ENCODE measurements around the gene HDAC4. TPM values are rescaled to one million over a fixed set of nuclear protein-coding genes. Genes with fewer than 3 reads are reported as not detected.

Gene HDAC4
- total RNA-seq, 2 experiments from 2014 or later = 64.8 to 67.4 TPM

GRCh38 chr2:239269916-239270315, 130.9 kb downstream of the HDAC4 start:
- no peak overlapping the region for H3K4me3 Mint-ChIP-seq
- H3K4me1 Mint-ChIP-seq = peaks cover 92% of the 10 kb centered on the region
- H3K27ac Mint-ChIP-seq = no peak overlapping the region
- POLR2A ChIA-PET = interaction anchor here (0.8 to 5.9 kb wide), 4 partner anchors 23 to 131 kb away, joined by 3 to 43 read pairs (median 4); partner anchors contain the start of gene HDAC4
- CTCF ChIA-PET = interaction anchor here (1.5 kb wide), 1 partner anchor 24 kb away, joined by 3 read pairs; no protein-coding TSS in a partner anchor
- peaks cover 50% of the 10 kb centered on the region for H3K36me3 Mint-ChIP-seq (ENCODE audit: low read depth)
- peaks cover 16% of the 10 kb centered on the region for H3K27me3 Mint-ChIP-seq
- no peak for DNase-seq
- no peaks in the 10 kb centered on the region for H3K9me3 Mint-ChIP-seq

DNA sequence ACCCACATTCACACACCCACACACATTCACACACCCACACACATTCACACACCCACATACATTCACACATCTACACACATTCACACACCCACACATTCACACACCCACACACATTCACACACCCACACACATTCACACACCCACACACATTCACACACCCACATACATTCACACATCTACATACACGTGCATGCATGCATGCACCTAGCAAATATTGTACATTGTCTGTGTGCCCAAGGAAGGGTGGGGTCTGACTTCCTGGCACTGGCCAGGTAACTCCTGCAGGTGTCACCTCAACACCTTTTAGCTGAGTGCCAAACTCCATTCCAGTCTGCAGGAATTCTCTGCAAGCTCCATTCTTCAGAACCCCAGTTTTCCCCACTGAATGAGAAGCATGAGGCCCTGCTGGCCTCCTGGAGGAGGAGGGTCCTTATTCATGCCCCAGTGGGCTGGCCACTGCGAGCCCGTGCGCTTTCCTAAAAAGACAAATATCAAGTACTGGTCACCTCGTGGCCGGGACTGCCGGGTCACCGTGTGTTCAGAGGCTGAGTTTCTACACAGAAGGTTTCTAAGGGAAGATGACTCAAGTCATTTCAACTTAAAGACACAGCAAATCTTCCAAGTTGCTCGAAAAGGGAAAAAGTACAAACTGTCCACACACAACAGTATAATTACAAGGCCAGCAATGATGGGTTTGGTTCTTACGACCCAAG, 131.5 kb downstream of the HDAC4 start:
- peaks cover 50% of the 10 kb centered on the region for H3K36me3 Mint-ChIP-seq (ENCODE audit: low read depth)
- no peaks in the 10 kb centered on the region for H3K9me3 Mint-ChIP-seq
- no peak overlapping the region for H3K4me3 Mint-ChIP-seq
- peaks cover 16% of the 10 kb centered on the region for H3K27me3 Mint-ChIP-seq
- DNase-seq = no peak
- peak overlapping the region; percentile 52 for H3K27ac Mint-ChIP-seq
- POLR2A ChIA-PET = interaction anchor here (0.9 to 5.9 kb wide), 6 partner anchors 11 to 133 kb away, joined by 3 to 46 read pairs (median 5); partner anchors contain the start of gene HDAC4
- CTCF ChIA-PET = interaction anchor here (1.5 kb wide), 1 partner anchor 25 kb away, joined by 3 read pairs; no protein-coding TSS in a partner anchor
- H3K4me1 Mint-ChIP-seq = peaks cover 92% of the 10 kb centered on the region

DNA sequence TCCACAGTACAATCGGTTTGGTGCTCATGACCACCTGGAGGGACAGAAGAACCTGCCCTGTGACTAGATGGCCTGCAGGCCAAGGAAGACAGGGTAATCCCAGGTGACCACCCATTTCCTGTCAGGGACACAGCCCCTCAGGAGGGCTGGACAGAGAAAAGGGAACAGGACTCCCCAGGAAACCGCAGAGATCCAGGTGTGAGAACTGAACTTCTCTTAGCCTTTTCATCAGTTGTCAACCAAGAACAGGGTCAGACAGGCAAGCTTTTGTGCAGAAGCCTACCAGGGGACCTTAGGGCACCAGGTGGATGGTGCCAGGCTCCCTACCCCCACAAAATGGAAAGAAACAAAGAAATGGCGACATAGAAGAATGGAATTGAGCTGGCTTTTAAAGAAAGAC, 132.3 kb downstream of the HDAC4 start:
- DNase-seq = no peak
- CTCF ChIA-PET = interaction anchor here (0.6 to 2.3 kb wide), 5 partner anchors 11 to 113 kb away, joined by 3 to 15 read pairs (median 5); no protein-coding TSS in a partner anchor
- POLR2A ChIA-PET = interaction anchor here (0.9 to 5.9 kb wide), 9 partner anchors 9 to 134 kb away, joined by 3 to 46 read pairs (median 8); partner anchors contain the start of gene HDAC4
- peaks cover 50% of the 10 kb centered on the region for H3K36me3 Mint-ChIP-seq (ENCODE audit: low read depth)
- no peaks in the 10 kb centered on the region for H3K9me3 Mint-ChIP-seq
- H3K4me3 Mint-ChIP-seq = peak overlapping the region; percentile 5
- peaks cover 91% of the 10 kb centered on the region for H3K4me1 Mint-ChIP-seq
- peak overlapping the region; percentile 97 for H3K27ac Mint-ChIP-seq
- H3K27me3 Mint-ChIP-seq = peaks cover 16% of the 10 kb centered on the region

GRCh38 chr2:239268082-239268481, 132.7 kb downstream of the HDAC4 start:
- ChIA-PET POLR2A (interaction anchor here (0.8 to 5.9 kb wide), 22 partner anchors 8 to 134 kb away, joined by 3 to 52 read pairs (median 14); partner anchors contain the start of gene HDAC4), CTCF (interaction anchor here (0.6 to 2.6 kb wide), 18 partner anchors 8 to 293 kb away, joined by 3 to 18 read pairs (median 5); partner anchors contain the start of gene HDAC4)
- peaks cover 17% of the 10 kb centered on the region for H3K27me3 Mint-ChIP-seq
- H3K9me3 Mint-ChIP-seq = no peaks in the 10 kb centered on the region
- H3K36me3 Mint-ChIP-seq (ENCODE audit: low read depth) = peaks cover 48% of the 10 kb centered on the region
- DNase-seq = no peak
- peak overlapping the region; percentile 5 for H3K4me3 Mint-ChIP-seq
- peak overlapping the region; percentile 97 for H3K27ac Mint-ChIP-seq
- H3K4me1 Mint-ChIP-seq = peaks cover 90% of the 10 kb centered on the region

- Mint-ChIP-seq H3K9me3 (no peaks in the 10 kb centered on the region), H3K4me1 (peaks cover 88% of the 10 kb centered on the region), H3K27ac (peak overlapping the region; percentile 97), H3K27me3 (peaks cover 11% of the 10 kb centered on the region), H3K4me3 (peak overlapping the region; percentile 97), H3K36me3 (ENCODE audit: low read depth) (peaks cover 46% of the 10 kb centered on the region)
- ChIA-PET CTCF (interaction anchor here (0.6 to 2.6 kb wide), 24 partner anchors 9 to 294 kb away, joined by 3 to 18 read pairs (median 4); partner anchors contain the start of gene HDAC4), POLR2A (interaction anchor here (0.8 to 5.9 kb wide), 24 partner anchors 8 to 135 kb away, joined by 3 to 52 read pairs (median 12); partner anchors contain the start of gene HDAC4)
- DNase-seq = peak; percentile 96
Observed at GRCh38 chr2:239267288-239267951, 133.4 kb downstream of the HDAC4 start.

DNA sequence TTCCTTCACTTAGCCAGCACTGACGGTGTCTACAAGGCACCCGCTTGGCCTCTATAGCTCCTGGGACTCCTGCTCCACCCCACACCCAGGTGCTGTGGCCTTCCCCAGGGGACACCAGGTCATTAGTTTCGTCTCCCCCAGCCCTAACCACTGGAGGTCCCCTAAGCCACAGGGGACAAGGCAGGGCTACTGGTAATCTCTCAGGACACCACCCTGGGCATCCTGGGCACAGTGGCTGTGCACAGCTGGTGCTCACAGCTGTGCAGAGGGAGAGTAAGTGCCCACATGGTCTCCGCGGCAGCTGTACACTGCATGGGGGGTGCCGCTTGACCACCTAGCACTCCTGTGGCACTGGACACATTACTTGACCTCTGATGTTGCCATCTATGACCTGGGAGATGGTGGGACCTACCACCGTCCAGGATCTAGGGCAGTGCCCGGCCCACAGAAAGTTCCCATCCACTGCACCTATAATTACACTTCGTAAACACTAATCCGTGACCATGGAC, 134.0 kb downstream of the HDAC4 start:
- peaks cover 50% of the 10 kb centered on the region for H3K36me3 Mint-ChIP-seq (ENCODE audit: low read depth)
- H3K27me3 Mint-ChIP-seq = peaks cover 11% of the 10 kb centered on the region
- POLR2A ChIA-PET = interaction anchor here (1.1 to 5.9 kb wide), 23 partner anchors 7 to 135 kb away, joined by 3 to 52 read pairs (median 13); partner anchors contain the start of gene HDAC4
- H3K27ac Mint-ChIP-seq = peak overlapping the region; percentile 97
- H3K4me1 Mint-ChIP-seq = peaks cover 85% of the 10 kb centered on the region
- CTCF ChIA-PET = interaction anchor here (0.6 to 2.6 kb wide), 21 partner anchors 9 to 134 kb away, joined by 3 to 18 read pairs (median 5); partner anchors contain the start of gene HDAC4
- peak overlapping the region; percentile 97 for H3K4me3 Mint-ChIP-seq
- DNase-seq = no peak
- H3K9me3 Mint-ChIP-seq = no peaks in the 10 kb centered on the region

DNA sequence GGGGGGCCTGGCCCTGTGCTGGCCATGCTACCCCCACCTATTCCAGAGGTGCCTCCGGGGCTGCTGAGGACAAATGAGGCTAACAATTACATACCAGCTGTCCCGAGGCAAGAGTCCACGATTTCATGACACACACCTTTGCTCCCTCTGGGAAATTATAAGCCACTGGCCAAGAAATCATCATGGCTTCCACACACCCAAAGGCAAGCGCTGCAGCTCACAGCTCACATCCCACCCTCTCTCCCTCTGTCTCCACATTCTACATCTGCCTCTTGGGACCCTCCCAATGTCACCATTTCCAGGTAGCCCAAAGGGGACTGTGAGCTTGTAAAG, 134.4 kb downstream of the HDAC4 start:
- Mint-ChIP-seq H3K4me1 (peaks cover 82% of the 10 kb centered on the region), H3K36me3 (ENCODE audit: low read depth) (peaks cover 48% of the 10 kb centered on the region), H3K4me3 (peak overlapping the region; percentile 97), H3K27ac (peak overlapping the region; percentile 97), H3K9me3 (no peaks in the 10 kb centered on the region), H3K27me3 (peaks cover 7% of the 10 kb centered on the region)
- POLR2A ChIA-PET = interaction anchor here (1.1 to 5.9 kb wide), 17 partner anchors 9 to 136 kb away, joined by 3 to 52 read pairs (median 15); partner anchors contain the start of gene HDAC4
- DNase-seq = no peak
- CTCF ChIA-PET = interaction anchor here (0.9 to 2.6 kb wide), 9 partner anchors 10 to 190 kb away, joined by 3 to 18 read pairs (median 5); partner anchors contain the start of gene HDAC4

DNA sequence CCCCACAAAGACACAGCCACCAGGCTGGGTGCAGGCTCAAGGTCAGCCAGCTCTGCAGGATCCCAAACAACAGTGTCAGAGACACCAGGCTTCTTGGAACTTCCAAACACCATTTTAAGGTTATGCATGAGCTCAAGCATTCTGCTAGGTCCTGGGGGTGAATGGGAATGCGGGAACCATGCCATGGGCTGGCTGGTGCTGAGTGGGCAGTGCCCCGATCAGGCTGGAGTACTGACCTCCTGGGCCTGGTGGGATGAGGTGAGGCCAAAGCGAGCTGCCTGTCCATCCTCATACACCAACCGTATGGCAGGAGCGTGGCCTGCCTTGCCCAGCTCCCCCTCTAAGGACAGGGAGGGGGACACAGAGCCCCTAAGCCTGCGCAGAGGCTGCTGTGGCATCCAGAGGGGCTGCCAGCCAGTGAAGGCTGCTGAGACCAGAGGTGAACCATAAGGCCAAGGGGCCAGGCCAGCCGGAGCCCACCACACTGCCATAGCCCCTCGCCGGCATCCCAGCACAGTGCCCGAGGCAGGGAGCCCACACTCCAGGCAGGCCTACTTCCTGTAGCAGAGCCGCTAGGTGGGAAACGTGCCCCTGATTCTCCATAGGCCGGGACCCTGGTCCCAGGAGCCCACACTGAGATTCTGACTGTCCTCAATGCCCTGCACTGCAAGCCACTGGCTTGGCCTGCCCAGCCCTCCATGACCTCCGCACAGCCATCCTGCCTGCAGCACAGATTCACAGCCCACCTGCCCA, 135.0 kb downstream of the HDAC4 start:
- H3K27ac Mint-ChIP-seq = peak overlapping the region; percentile 97
- POLR2A ChIA-PET = interaction anchor here (1.8 to 5.9 kb wide), 13 partner anchors 10 to 136 kb away, joined by 6 to 52 read pairs (median 19); partner anchors contain the start of gene HDAC4
- no peaks in the 10 kb centered on the region for H3K9me3 Mint-ChIP-seq
- H3K36me3 Mint-ChIP-seq (ENCODE audit: low read depth) = peaks cover 53% of the 10 kb centered on the region
- CTCF ChIA-PET = interaction anchor here (1.0 to 2.6 kb wide), 6 partner anchors 10 to 190 kb away, joined by 3 to 18 read pairs (median 4); no protein-coding TSS in a partner anchor
- H3K27me3 Mint-ChIP-seq = peaks cover 6% of the 10 kb centered on the region
- H3K4me1 Mint-ChIP-seq = peaks cover 87% of the 10 kb centered on the region
- peak overlapping the region; percentile 97 for H3K4me3 Mint-ChIP-seq
- no peak for DNase-seq

GRCh38 chr2:239264838-239265651, 135.8 kb downstream of the HDAC4 start:
- POLR2A ChIA-PET = interaction anchor here (0.5 to 5.9 kb wide), 12 partner anchors 11 to 137 kb away, joined by 3 to 52 read pairs (median 17); partner anchors contain the start of gene HDAC4
- Mint-ChIP-seq H3K27ac (peak overlapping the region; percentile 97), H3K4me1 (peaks cover 89% of the 10 kb centered on the region), H3K36me3 (ENCODE audit: low read depth) (peaks cover 51% of the 10 kb centered on the region), H3K27me3 (peaks cover 1% of the 10 kb centered on the region), H3K9me3 (no peaks in the 10 kb centered on the region), H3K4me3 (peak overlapping the region; percentile 97)
- peak; percentile 80 for DNase-seq
- CTCF ChIA-PET = interaction anchor here (0.6 to 1.4 kb wide), 5 partner anchors 28 to 195 kb away, joined by 3 to 5 read pairs (median 3); no protein-coding TSS in a partner anchor

DNA sequence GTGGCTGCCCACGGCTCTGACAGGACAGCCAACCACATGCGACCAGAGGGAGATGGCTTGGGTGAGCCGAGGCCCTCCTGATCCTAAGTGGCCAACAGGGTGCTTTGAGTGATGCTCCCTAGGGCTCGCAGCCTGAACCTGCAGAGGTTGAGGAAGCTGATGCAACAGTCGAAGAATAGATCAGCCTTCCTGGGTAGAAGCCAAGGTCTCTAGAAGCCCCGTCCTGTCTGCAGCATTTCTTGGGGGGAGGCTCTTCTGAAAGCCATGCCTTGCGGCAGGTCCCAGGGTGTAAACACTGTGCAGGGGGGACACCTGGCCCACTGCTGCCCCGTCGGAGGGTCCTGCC, 136.4 kb downstream of the HDAC4 start:
- Mint-ChIP-seq H3K4me1 (peaks cover 89% of the 10 kb centered on the region), H3K27ac (peak overlapping the region; percentile 97), H3K4me3 (peak overlapping the region; percentile 97), H3K36me3 (ENCODE audit: low read depth) (peaks cover 52% of the 10 kb centered on the region), H3K27me3 (peaks cover 1% of the 10 kb centered on the region), H3K9me3 (no peaks in the 10 kb centered on the region)
- DNase-seq = peak; percentile 48
- ChIA-PET CTCF (interaction anchor here (0.6 to 1.4 kb wide), 4 partner anchors 11 to 194 kb away, joined by 3 to 5 read pairs (median 4); no protein-coding TSS in a partner anchor), POLR2A (interaction anchor here (1.0 to 5.9 kb wide), 8 partner anchors 11 to 138 kb away, joined by 3 to 52 read pairs (median 30); partner anchors contain the start of gene HDAC4)
